Keratinocyte (primary cell): ENCODE data around the gene TMEM229B. TPM values are rescaled to one million over a fixed set of nuclear protein-coding genes. Genes with fewer than 3 reads are reported as not detected.

Source experiments
- DNase-seq: peaks from one replicate; pipeline ENCODE4 v3.0.0-alpha.2; 2011; ENCODE audit warnings: low read depth, missing footprints, low spot score
- FAIRE-seq: peaks from 2 replicates; lab custom pipeline; 2011; peaks lifted over from hg19 to GRCh38; lab: Jason Lieb, UNC
- H2AFZ ChIP-seq: 2 replicates; pipeline ENCODE4 v1.6.0; 2012; ENCODE audit warnings: low read length, control low read depth, inconsistent platforms; ENCODE audit not compliant: control insufficient read depth
- H3K27ac ChIP-seq: 2 replicates; pipeline ENCODE4 v1.5.1; 2011; ENCODE audit warnings: low read length; ENCODE audit not compliant: control insufficient read depth, insufficient read depth
- H3K27me3 ChIP-seq: 3 replicates; pipeline ENCODE4 v1.6.0; 2011; ENCODE audit warnings: low read length; ENCODE audit not compliant: control insufficient read depth, insufficient read depth; ENCODE audit errors: extremely low read depth
- H3K36me3 ChIP-seq, 2 experiments: 2 replicates in 1 of 2; 3 replicates in 1 of 2; pipeline ENCODE4 v1.5.1; 2011; ENCODE audit warnings: low read length in 2 of 2, mild to moderate bottlenecking in 1 of 2; ENCODE audit not compliant: control insufficient read depth in 2 of 2, insufficient read depth in 2 of 2; ENCODE audit errors: extremely low read depth in 1 of 2
- H3K4me1 ChIP-seq: 3 replicates; pipeline ENCODE4 v1.5.1; 2011; ENCODE audit warnings: low read length; ENCODE audit not compliant: control insufficient read depth, insufficient read depth; ENCODE audit errors: extremely low read depth
- H3K4me2 ChIP-seq: 3 replicates; pipeline ENCODE4 v1.6.0; 2011; ENCODE audit warnings: low read depth, low read length; ENCODE audit not compliant: control insufficient read depth, insufficient read depth; ENCODE audit errors: extremely low read depth
- H3K4me3 ChIP-seq, 3 experiments: fragments of 200-600 bp in 1 of 3; sonication (generic) in 1 of 3; 2 replicates in 2 of 3; 3 replicates in 1 of 3; pipeline ENCODE4 v1.5.1; 2011 to 2016; ENCODE audit warnings: low read length in 3 of 3, mild to moderate bottlenecking in 3 of 3, control low read depth in 2 of 3, inconsistent platforms in 1 of 3, low read depth in 1 of 3, mixed read lengths in 1 of 3, mixed run types in 1 of 3, moderate library complexity in 1 of 3; ENCODE audit not compliant: control insufficient read depth in 2 of 3, insufficient read depth in 2 of 3; ENCODE audit errors: extremely low read depth in 1 of 3
- H3K79me2 ChIP-seq: 2 replicates; pipeline ENCODE4 v1.6.0; 2012; ENCODE audit warnings: low read length; ENCODE audit not compliant: control insufficient read depth, insufficient read depth
- H3K9ac ChIP-seq: 3 replicates; pipeline ENCODE4 v1.6.0; 2011; ENCODE audit warnings: low read length; ENCODE audit not compliant: control insufficient read depth, insufficient read depth; ENCODE audit errors: extremely low read depth
- H3K9me1 ChIP-seq: 3 replicates; pipeline ENCODE4 v1.6.0; 2011; ENCODE audit warnings: low read length; ENCODE audit not compliant: control insufficient read depth, insufficient read depth; ENCODE audit errors: extremely low read depth
- H3K9me3 ChIP-seq: 2 replicates; pipeline ENCODE4 v1.5.1; 2012; ENCODE audit warnings: low read depth, low read length; ENCODE audit not compliant: control insufficient read depth
- H4K20me1 ChIP-seq: 3 replicates; pipeline ENCODE4 v1.6.0; 2011; ENCODE audit warnings: low read length; ENCODE audit not compliant: control insufficient read depth, insufficient read depth; ENCODE audit errors: extremely low read depth
- CTCF ChIP-seq, 3 experiments: IDR thresholded peaks in 1 of 3; conservative IDR thresholded peaks in 1 of 3; optimal IDR thresholded peaks in 1 of 3; 2 replicates in 2 of 3; 3 replicates in 1 of 3; pipeline versions ENCODE3 to v1.5.1; 2011; ENCODE audit warnings: low read length in 3 of 3, mild to moderate bottlenecking in 3 of 3, moderate library complexity in 2 of 3, control low read depth in 1 of 3, inconsistent platforms in 1 of 3; ENCODE audit not compliant: insufficient read depth in 2 of 3; ENCODE audit errors: extremely low read depth in 1 of 3
- EZH2 ChIP-seq: IDR thresholded peaks from one replicate; pipeline ENCODE4 v1.6.1; 2012; ENCODE audit warnings: inconsistent platforms, mild to moderate bottlenecking, low read length, moderate library complexity
- dilution Hi-C: fragments of 300-500 bp; cut with MboI; formaldehyde crosslinking; loops from one replicate; pipeline ENCODE4 v1.7.0; 2020; ENCODE audit warnings: low sequenced_read_pairs; ENCODE audit not compliant: extremely low pct_ligation_motif_present
- polyA plus RNA-seq, 5 experiments: library from polyadenylated mRNA; depleted of rRNA in 3 of 5; stranded (reverse) in 3 of 5; stranded (forward) in 1 of 5; unstranded in 1 of 5; fragments of >200 nt; gene quantifications; 1 replicate in 1 of 5; 2 replicates in 3 of 5; 3 replicates in 1 of 5; pipeline versions ENCODE4 v1.2.1 to v1.2.3, GENCODE V29; 2011 to 2012; ENCODE audit warnings: missing spikeins in 2 of 5, low read depth in 1 of 5, low replicate concordance in 1 of 5

TMEM229B gene
- polyA plus RNA-seq, 1 donor (not counting 4 experiments of a cell fraction or from before 2014, with no cell fraction given), result 1.0 TPM

GRCh38 chr14:67492538-67492937 is 4.0 kb upstream of the TMEM229B start:
- no peak overlapping the region for H3K27ac ChIP-seq
- FAIRE-seq, result no peak
- no peak overlapping the region for H3K9ac ChIP-seq
- H3K36me3 ChIP-seq, result no peaks in the 10 kb centered on the region
- H3K4me3 ChIP-seq, result no peak overlapping the region
- no peak for TF ChIP-seq CTCF (optimal IDR thresholded peaks at IDR 0.05 in 1 of 3, IDR thresholded peaks at IDR 0.05 in 1 of 3, conservative IDR thresholded peaks at IDR 0.05 in 1 of 3; ENCODE audit: extremely low read depth in 1 of 3, insufficient read depth in 2 of 3, low read length in 3 of 3)
- no peak for TF ChIP-seq EZH2
- peaks cover 3% of the 10 kb centered on the region for H3K9me3 ChIP-seq
- no peak overlapping the region for H3K4me2 ChIP-seq
- no peaks in the 10 kb centered on the region for H4K20me1 ChIP-seq
- dilution Hi-C loops, result no loop called here
- H3K4me1 ChIP-seq, result no peaks in the 10 kb centered on the region
- H3K79me2 ChIP-seq, result no peaks in the 10 kb centered on the region
- H3K27me3 ChIP-seq, result peaks cover 4% of the 10 kb centered on the region
- H2AFZ ChIP-seq, result no peak overlapping the region
- no peaks in the 10 kb centered on the region for H3K9me1 ChIP-seq
- DNase-seq, result no peak

- FAIRE-seq (no peak), DNase-seq (no peak)
- Histone ChIP-seq H4K20me1 (no peaks in the 10 kb centered on the region), H3K79me2 (no peaks in the 10 kb centered on the region), H2AFZ (no peak overlapping the region), H3K27ac (no peak overlapping the region), H3K9me3 (peaks cover 3% of the 10 kb centered on the region), H3K4me1 (no peaks in the 10 kb centered on the region), H3K36me3 (no peaks in the 10 kb centered on the region), H3K9me1 (no peaks in the 10 kb centered on the region), H3K4me2 (no peak overlapping the region), H3K9ac (no peak overlapping the region), H3K4me3 (no peak overlapping the region), H3K27me3 (peaks cover 4% of the 10 kb centered on the region)
- dilution Hi-C loops, result no loop called here
- TF ChIP-seq CTCF (optimal IDR thresholded peaks at IDR 0.05 in 1 of 3, IDR thresholded peaks at IDR 0.05 in 1 of 3, conservative IDR thresholded peaks at IDR 0.05 in 1 of 3; ENCODE audit: extremely low read depth in 1 of 3, insufficient read depth in 2 of 3, low read length in 3 of 3), result no peak
- TF ChIP-seq EZH2, result no peak
Observed at GRCh38 chr14:67491741-67492507, 3.4 kb upstream of the TMEM229B start.
